ENCODE results near the gene G6PD.
A peak's percentile ranks its signal among the peaks of the same experiment; 100 is the strongest.
"Not testable (repeated sequence)": the region's sequence is repeated elsewhere in the genome, so short reads cannot be mapped to it uniquely, and the experiment has no call there.

Gene G6PD

DNA sequence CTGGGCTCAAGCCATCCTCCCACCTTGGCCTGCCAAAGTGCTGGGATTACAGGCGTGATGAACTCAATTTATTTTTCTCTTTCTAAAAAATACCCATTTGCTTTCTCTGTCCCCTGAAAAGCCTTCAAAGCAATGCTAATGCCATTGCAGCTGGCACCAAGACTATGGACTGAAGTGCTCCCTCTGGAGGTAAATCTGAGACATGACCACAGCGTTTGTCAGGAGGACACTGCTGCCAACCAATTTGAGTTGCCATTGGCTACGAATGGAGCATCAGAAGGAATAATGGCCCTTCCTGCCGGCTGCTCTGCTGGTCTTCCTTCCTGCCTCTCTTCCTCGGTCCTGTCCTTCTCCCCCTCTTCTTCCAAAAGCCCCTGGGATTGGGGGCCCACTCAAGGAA lies 28.4 kb upstream of the G6PD start:
- H3K4me3 ChIP-seq (ENCODE audit: low read depth, low read length); in situ Hi-C loops (cut with HindIII; ENCODE audit: low pct_ligation_motif_present, low sequenced_read_pairs); DNase-seq; H3K27ac ChIP-seq; H3K27me3 ChIP-seq (replicated peaks); H3K36me3 ChIP-seq (replicated peaks): not testable (repeated sequence)

DNA sequence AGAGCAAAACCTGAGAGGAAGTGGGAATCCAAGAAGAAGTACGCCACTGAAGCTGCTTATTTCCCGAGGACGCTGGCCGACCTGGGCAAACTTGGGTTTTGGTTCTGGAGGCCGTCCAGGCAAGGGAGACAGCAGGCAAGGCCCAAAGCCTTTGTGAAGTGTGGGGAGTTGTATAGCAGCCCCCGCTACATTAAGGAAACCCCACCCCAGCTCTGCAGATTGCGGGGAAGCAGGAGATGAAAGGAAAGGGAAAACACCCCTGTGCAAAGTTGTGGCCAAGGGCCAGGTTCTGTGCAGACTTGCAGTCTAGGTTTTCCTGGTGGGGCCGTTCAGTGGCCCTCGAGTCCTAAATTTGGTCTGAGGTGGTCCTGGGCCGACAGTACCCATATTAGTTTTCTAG lies 26.4 kb upstream of the G6PD start:
- H3K27me3 ChIP-seq (replicated peaks); in situ Hi-C loops (cut with HindIII; ENCODE audit: low pct_ligation_motif_present, low sequenced_read_pairs); H3K36me3 ChIP-seq (replicated peaks); H3K4me3 ChIP-seq (ENCODE audit: low read depth, low read length); H3K27ac ChIP-seq; DNase-seq: not testable (repeated sequence)

DNA sequence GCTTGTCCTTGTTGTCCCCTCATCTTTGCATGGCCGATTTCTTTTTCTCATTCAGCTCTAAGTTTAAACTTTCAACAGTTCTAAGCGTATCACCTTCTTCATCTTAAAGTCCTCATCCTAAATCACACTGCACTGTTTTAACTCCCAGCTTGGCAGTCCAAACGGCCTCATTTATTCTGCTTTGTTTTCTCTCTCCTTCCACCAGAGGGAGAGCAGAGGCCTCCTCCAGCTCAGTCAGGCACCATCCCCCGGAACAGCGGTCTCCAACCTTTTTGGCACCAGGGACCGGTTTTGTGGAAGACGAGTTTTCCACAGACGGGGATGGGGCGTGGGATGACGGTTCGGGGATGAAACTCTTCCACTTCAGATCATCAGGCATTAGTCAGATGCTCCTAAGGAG lies 23.7 kb upstream of the G6PD start:
- H3K4me3 ChIP-seq (ENCODE audit: low read depth, low read length); in situ Hi-C loops (cut with HindIII; ENCODE audit: low pct_ligation_motif_present, low sequenced_read_pairs); H3K36me3 ChIP-seq (replicated peaks); H3K27ac ChIP-seq; H3K27me3 ChIP-seq (replicated peaks); DNase-seq: not testable (repeated sequence)

DNA sequence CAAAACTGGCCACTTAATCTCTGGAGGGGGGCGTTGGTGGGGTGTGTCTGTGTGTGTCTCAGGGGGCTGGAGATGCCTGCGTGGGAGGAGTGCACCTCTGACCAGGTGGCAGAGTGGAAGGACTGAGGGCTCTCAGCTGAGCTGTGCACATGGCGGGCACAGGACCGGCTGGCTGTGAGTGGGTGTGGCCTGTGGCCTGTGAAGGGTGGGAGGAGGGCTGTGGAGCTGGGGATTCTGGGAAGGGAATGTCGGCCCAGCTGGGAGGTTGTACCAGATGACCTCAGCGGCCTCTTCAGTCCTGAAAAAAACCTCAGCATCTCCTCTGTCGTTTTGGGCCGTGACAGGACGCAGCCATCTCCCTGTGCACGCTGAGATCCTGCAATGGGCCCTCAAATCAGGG lies 15.6 kb upstream of the G6PD start:
- H3K4me3 ChIP-seq (ENCODE audit: low read depth, low read length); H3K36me3 ChIP-seq (replicated peaks); DNase-seq; in situ Hi-C loops (cut with HindIII; ENCODE audit: low pct_ligation_motif_present, low sequenced_read_pairs); H3K27ac ChIP-seq; H3K27me3 ChIP-seq (replicated peaks): not testable (repeated sequence)

DNA sequence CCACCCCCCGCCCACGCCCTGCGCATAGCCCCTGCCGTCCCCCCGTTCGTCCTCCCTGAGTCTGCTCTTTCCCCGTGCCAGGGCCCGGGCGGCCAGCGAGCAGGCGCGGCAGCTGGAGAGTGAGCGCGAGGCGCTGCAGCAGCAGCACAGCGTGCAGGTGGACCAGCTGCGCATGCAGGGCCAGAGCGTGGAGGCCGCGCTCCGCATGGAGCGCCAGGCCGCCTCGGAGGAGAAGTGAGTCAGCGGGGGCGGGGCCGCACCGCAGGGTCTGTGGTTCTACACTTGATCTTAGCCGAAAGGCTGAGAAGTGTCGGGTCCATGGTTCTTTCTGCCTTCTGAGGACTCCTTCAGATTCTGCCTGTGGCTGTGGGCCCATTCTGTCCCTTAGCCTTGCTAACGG lies 13.7 kb upstream of the G6PD start:
- H3K27ac ChIP-seq; DNase-seq; H3K27me3 ChIP-seq (replicated peaks); H3K4me3 ChIP-seq (ENCODE audit: low read depth, low read length); in situ Hi-C loops (cut with HindIII; ENCODE audit: low pct_ligation_motif_present, low sequenced_read_pairs); H3K36me3 ChIP-seq (replicated peaks): not testable (repeated sequence)

DNA sequence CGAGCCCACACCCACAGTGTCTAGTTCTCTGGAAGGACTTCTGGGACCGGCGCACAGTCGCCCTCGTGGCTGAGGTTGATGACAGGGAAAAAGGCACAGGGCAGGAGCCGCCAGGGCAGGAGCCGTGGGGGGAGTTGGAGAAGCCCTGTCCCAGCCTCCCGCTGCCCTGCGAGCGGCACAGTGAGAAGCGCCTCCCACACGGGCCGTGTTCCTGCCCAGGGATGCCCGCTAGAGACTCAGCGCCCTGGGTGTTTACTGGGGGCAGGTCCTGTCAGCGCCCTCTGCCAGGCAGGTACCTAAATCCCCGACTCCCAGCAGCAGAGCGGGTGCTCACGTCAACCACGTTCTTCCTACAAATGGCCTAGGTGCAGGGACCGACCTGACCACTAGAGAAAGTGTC lies 12.2 kb upstream of the G6PD start:
- H3K36me3 ChIP-seq (replicated peaks); H3K27ac ChIP-seq; DNase-seq; H3K4me3 ChIP-seq (ENCODE audit: low read depth, low read length); in situ Hi-C loops (cut with HindIII; ENCODE audit: low pct_ligation_motif_present, low sequenced_read_pairs); H3K27me3 ChIP-seq (replicated peaks): not testable (repeated sequence)

DNA sequence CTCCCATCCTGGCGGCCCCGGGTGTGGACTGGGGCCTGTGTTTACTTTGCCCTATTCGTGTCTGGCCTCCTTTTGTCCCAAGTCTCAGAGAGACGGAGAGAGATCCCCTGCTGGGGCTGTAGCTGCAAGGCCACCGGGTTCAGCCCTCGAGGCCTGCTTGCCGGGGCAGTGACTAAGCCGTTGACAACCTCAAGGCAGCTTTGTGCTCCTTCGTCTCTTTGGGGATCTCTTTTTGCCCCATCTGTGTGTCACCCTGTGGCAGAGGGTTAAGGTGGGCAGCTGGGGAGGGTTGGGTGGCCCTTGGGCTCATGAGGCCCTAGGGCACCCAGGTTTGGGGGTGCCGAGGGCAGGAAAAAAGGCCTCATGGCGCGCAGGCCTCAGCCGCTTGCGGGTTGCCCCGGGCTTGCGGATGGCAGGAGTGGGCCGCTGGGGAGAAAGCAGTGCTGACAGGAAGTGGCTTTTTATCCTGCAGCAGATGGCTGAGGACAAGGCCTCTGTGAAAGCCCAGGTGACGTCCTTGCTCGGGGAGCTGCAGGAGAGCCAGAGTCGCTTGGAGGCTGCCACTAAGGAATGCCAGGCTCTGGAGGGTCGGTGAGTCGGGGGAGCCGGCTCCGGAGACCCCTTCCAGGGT lies 11.5 kb upstream of the G6PD start:
- H3K27me3 ChIP-seq (replicated peaks); in situ Hi-C loops (cut with HindIII; ENCODE audit: low pct_ligation_motif_present, low sequenced_read_pairs); H3K27ac ChIP-seq; H3K4me3 ChIP-seq (ENCODE audit: low read depth, low read length); H3K36me3 ChIP-seq (replicated peaks); DNase-seq: not testable (repeated sequence)

DNA sequence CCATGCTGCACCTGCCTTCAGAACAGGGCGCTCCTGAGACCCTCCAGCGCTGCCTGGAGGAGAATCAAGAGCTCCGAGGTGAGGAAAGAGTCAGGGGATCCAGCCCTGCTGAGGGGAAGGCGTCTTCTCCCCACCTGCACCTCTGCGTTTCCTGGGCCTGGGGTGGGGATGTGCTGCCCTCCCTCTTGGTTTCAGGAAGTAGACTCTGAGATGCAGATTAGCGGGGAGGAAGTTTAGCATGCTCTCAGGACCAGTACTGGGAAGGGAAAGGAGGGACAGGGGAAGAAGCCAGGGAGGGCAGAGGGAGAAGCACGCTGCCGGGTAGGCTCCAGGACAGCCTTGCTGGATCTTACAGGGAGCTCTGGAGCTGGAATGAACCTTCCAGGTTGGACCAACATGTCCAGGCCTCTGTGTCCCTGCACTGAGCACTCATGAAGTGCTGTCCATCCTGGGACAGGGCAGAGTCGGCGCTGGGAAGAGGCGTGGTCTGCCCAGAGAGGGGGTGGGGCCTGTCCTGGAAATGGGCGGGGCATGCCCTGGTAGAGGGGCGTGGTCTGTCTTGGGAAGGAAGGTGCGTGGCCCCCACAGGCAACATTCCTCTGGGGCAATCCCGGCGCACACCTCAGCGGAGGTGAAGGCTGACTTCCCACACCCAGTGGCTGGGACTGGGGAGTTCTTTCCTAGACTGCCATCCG lies 5.6 kb upstream of the G6PD start:
- H3K27ac ChIP-seq; H3K36me3 ChIP-seq (replicated peaks); H3K4me3 ChIP-seq (ENCODE audit: low read depth, low read length); H3K27me3 ChIP-seq (replicated peaks); in situ Hi-C loops (cut with HindIII; ENCODE audit: low pct_ligation_motif_present, low sequenced_read_pairs); DNase-seq: not testable (repeated sequence)

DNA sequence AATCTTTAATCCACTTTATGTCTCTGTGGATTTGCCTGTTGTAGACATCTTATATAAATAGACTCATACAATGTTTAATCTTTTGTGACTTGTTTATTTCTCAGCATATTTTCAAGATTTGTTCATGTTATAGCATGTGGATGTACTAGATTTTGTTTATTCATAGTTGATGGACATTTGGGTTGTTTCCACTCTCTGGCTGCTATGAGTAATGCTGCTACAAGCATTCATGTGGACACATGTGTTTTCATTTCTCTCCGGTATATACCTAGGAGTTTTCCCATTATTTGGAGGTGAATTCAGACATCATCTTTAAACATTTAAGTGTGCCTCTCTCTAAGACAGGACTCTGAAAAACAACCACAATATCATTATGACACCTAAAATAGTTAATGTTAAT lies 3.1 kb upstream of the G6PD start:
- no peak overlapping the region for H3K27ac ChIP-seq
- no peaks in the 10 kb centered on the region for H3K27me3 ChIP-seq (replicated peaks)
- no peaks in the 10 kb centered on the region for H3K36me3 ChIP-seq (replicated peaks)
- no peak overlapping the region for H3K4me3 ChIP-seq (ENCODE audit: low read depth, low read length)
- DNase-seq, result no peak
- in situ Hi-C loops (cut with HindIII; ENCODE audit: low pct_ligation_motif_present, low sequenced_read_pairs), result no loop called here
- TF ChIP-seq, protein P1, sequence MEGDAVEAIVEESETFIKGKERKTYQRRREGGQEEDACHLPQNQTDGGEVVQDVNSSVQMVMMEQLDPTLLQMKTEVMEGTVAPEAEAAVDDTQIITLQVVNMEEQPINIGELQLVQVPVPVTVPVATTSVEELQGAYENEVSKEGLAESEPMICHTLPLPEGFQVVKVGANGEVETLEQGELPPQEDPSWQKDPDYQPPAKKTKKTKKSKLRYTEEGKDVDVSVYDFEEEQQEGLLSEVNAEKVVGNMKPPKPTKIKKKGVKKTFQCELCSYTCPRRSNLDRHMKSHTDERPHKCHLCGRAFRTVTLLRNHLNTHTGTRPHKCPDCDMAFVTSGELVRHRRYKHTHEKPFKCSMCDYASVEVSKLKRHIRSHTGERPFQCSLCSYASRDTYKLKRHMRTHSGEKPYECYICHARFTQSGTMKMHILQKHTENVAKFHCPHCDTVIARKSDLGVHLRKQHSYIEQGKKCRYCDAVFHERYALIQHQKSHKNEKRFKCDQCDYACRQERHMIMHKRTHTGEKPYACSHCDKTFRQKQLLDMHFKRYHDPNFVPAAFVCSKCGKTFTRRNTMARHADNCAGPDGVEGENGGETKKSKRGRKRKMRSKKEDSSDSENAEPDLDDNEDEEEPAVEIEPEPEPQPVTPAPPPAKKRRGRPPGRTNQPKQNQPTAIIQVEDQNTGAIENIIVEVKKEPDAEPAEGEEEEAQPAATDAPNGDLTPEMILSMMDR (IDR thresholded peaks at IDR 0.05; ENCODE audit: low read depth, low read length, missing control alignments), result no peak

DNA sequence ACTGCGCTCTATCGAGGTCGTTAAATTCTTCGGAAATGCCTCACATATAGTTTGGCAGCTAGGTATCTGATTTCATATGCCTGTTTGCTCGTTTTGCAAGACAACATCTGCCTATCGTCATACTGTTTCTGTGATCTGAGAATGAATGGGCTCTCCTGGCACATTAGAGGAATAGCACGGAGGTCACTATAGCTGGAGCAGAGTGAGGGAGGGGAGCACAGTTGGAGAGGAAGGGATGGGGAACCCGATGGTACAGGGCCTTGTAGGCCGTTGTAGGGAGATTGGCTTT lies 1.3 kb upstream of the G6PD start:
- H3K36me3 ChIP-seq (replicated peaks), result no peaks in the 10 kb centered on the region
- no peak for DNase-seq
- H3K27ac ChIP-seq, result peak overlapping the region; percentile 83
- in situ Hi-C loops (cut with HindIII; ENCODE audit: low pct_ligation_motif_present, low sequenced_read_pairs), result no loop called here
- H3K4me3 ChIP-seq (ENCODE audit: low read depth, low read length), result peak overlapping the region; percentile 78
- TF ChIP-seq, protein P1 (IDR thresholded peaks at IDR 0.05; ENCODE audit: low read depth, low read length, missing control alignments), result no peak
- no peaks in the 10 kb centered on the region for H3K27me3 ChIP-seq (replicated peaks)

All from brain microvascular endothelial cell (primary cell).